HepG2 (cell line): Measurements from ENCODE around the gene CAPN12. TPM values are rescaled to one million over a fixed set of nuclear protein-coding genes. Genes with fewer than 3 reads are reported as not detected.
A peak's percentile ranks its signal among the peaks of the same experiment; 100 is the strongest.

Experiments
- FOSL1 ChIP-seq: sonication (generic); formaldehyde crosslinking; IDR thresholded peaks from 2 replicates; pipeline ENCODE4 v1.9.0; 2021; ENCODE audit warnings: missing genetic modification reagents, borderline replicate concordance
- GTF2F1 ChIP-seq: fragments of 150-350 bp; IDR thresholded peaks from 2 replicates; pipeline ENCODE4 v1.6.1; 2014; ENCODE audit warnings: low read length
- NBN ChIP-seq: fragments of 450-650 bp; conservative IDR thresholded peaks from 2 replicates; pipeline ENCODE4 v1.6.1; 2017
- NFE2L1 ChIP-seq: sonication (generic); formaldehyde crosslinking; IDR thresholded peaks from 2 replicates; pipeline ENCODE4 v1.4.0; 2020; ENCODE audit warnings: missing genetic modification reagents, mild to moderate bottlenecking, borderline replicate concordance
- SUZ12 ChIP-seq: fragments of 150-350 bp; IDR thresholded peaks from 2 replicates; pipeline ENCODE4 v1.6.1; 2014; ENCODE audit warnings: low read depth, low read length
- ZNF678 ChIP-seq: sonication (generic); formaldehyde crosslinking; IDR thresholded peaks from 2 replicates; pipeline ENCODE4 v1.4.0; 2020; ENCODE audit warnings: mild to moderate bottlenecking, missing genetic modification reagents
- ZNF746 ChIP-seq: sonication (generic); formaldehyde crosslinking; IDR thresholded peaks from 2 replicates; pipeline ENCODE4 v1.8.0; 2022; ENCODE audit warnings: mild to moderate bottlenecking, missing genetic modification reagents
- polyA plus RNA-seq, 8 experiments: library from polyadenylated mRNA; depleted of rRNA in 3 of 8; stranded (reverse) in 7 of 8; unstranded in 1 of 8; fragments of >200 nt; fragmentation: Illumina TruSeq in 4 of 8; extraction: Trizol in 4 of 8; gene quantifications; 2 replicates each; pipeline versions ENCODE4 v1.2.1 to v1.2.3, GENCODE V29; 2011 to 2016; ENCODE audit warnings: low read depth in 4 of 8, missing spikeins in 1 of 8, mixed read lengths in 1 of 8; ENCODE audit not compliant: insufficient read depth in 1 of 8
- total RNA-seq, 5 experiments: library from RNA; depleted of rRNA; stranded (reverse); fragments of >200 nt; fragmentation: Illumina TruSeq; extraction: Trizol; gene quantifications; 2 replicates each; pipeline ENCODE4 v1.2.3, GENCODE V29; 2016; ENCODE audit warnings: low read depth in 1 of 5
- TF ChIP-seq, protein P1 (sequence below): sonication (generic); formaldehyde crosslinking; IDR thresholded peaks from 2 replicates; pipeline ENCODE4 v1.4.0; 2020; ENCODE audit warnings: mild to moderate bottlenecking, missing genetic modification reagents
- TF ChIP-seq, protein P2 (sequence below): sonication (generic); formaldehyde crosslinking; IDR thresholded peaks from 2 replicates; pipeline ENCODE4 v1.4.0; 2020; ENCODE audit warnings: mild to moderate bottlenecking, missing genetic modification reagents
- TF ChIP-seq, protein P3 (sequence below), 2 experiments: sonication (generic) in 1 of 2; formaldehyde crosslinking in 1 of 2; IDR thresholded peaks; 2 replicates each; pipeline versions ENCODE4 v1.6.1 to v1.9.0; 2014 to 2022; ENCODE audit warnings: antibody characterized with exemption in 1 of 2, borderline replicate concordance in 1 of 2, inconsistent platforms in 1 of 2, low read depth in 1 of 2, missing genetic modification reagents in 1 of 2

Gene CAPN12
- total and polyA plus RNA-seq, 2 of the 13 experiments (the other 11 are each of a cell fraction or from before 2014, with no cell fraction given), result 1.6 to 13.6 TPM

DNA sequence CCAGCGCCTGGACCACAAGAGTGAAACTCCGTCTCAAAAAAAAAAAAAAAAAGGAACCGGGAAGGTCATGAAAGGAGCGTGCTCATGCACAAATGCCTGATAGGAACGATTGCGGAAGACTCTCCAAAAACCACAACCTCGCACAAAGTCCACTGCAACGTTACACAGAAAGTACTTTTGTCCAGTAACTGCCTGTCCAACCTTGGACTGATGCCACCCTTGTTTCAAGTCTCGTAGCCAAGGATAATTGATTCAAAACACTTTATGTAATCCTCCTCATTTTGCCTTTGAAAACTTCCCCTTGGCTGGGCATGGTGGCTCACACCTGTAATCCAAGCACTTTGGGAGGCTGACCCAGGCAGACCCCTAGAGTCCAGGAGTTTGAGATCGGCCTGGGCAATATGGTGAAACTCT, 15.3 kb upstream of the CAPN12 start (continued):
- TF ChIP-seq, protein P1, sequence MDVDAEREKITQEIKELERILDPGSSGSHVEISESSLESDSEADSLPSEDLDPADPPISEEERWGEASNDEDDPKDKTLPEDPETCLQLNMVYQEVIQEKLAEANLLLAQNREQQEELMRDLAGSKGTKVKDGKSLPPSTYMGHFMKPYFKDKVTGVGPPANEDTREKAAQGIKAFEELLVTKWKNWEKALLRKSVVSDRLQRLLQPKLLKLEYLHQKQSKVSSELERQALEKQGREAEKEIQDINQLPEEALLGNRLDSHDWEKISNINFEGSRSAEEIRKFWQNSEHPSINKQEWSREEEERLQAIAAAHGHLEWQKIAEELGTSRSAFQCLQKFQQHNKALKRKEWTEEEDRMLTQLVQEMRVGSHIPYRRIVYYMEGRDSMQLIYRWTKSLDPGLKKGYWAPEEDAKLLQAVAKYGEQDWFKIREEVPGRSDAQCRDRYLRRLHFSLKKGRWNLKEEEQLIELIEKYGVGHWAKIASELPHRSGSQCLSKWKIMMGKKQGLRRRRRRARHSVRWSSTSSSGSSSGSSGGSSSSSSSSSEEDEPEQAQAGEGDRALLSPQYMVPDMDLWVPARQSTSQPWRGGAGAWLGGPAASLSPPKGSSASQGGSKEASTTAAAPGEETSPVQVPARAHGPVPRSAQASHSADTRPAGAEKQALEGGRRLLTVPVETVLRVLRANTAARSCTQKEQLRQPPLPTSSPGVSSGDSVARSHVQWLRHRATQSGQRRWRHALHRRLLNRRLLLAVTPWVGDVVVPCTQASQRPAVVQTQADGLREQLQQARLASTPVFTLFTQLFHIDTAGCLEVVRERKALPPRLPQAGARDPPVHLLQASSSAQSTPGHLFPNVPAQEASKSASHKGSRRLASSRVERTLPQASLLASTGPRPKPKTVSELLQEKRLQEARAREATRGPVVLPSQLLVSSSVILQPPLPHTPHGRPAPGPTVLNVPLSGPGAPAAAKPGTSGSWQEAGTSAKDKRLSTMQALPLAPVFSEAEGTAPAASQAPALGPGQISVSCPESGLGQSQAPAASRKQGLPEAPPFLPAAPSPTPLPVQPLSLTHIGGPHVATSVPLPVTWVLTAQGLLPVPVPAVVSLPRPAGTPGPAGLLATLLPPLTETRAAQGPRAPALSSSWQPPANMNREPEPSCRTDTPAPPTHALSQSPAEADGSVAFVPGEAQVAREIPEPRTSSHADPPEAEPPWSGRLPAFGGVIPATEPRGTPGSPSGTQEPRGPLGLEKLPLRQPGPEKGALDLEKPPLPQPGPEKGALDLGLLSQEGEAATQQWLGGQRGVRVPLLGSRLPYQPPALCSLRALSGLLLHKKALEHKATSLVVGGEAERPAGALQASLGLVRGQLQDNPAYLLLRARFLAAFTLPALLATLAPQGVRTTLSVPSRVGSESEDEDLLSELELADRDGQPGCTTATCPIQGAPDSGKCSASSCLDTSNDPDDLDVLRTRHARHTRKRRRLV (CRISPR knock-in tag), result no peak
- TF ChIP-seq ZNF746 (CRISPR knock-in tag), result 0 out of 2 replicates have a peak, but pooled peaks have one; percentile 26
- TF ChIP-seq NFE2L1 (CRISPR knock-in tag), result no peak
- no peak for TF ChIP-seq GTF2F1
- no peak; the same call in 1 of the 2 replicates for TF ChIP-seq FOSL1
- TF ChIP-seq, protein P2, sequence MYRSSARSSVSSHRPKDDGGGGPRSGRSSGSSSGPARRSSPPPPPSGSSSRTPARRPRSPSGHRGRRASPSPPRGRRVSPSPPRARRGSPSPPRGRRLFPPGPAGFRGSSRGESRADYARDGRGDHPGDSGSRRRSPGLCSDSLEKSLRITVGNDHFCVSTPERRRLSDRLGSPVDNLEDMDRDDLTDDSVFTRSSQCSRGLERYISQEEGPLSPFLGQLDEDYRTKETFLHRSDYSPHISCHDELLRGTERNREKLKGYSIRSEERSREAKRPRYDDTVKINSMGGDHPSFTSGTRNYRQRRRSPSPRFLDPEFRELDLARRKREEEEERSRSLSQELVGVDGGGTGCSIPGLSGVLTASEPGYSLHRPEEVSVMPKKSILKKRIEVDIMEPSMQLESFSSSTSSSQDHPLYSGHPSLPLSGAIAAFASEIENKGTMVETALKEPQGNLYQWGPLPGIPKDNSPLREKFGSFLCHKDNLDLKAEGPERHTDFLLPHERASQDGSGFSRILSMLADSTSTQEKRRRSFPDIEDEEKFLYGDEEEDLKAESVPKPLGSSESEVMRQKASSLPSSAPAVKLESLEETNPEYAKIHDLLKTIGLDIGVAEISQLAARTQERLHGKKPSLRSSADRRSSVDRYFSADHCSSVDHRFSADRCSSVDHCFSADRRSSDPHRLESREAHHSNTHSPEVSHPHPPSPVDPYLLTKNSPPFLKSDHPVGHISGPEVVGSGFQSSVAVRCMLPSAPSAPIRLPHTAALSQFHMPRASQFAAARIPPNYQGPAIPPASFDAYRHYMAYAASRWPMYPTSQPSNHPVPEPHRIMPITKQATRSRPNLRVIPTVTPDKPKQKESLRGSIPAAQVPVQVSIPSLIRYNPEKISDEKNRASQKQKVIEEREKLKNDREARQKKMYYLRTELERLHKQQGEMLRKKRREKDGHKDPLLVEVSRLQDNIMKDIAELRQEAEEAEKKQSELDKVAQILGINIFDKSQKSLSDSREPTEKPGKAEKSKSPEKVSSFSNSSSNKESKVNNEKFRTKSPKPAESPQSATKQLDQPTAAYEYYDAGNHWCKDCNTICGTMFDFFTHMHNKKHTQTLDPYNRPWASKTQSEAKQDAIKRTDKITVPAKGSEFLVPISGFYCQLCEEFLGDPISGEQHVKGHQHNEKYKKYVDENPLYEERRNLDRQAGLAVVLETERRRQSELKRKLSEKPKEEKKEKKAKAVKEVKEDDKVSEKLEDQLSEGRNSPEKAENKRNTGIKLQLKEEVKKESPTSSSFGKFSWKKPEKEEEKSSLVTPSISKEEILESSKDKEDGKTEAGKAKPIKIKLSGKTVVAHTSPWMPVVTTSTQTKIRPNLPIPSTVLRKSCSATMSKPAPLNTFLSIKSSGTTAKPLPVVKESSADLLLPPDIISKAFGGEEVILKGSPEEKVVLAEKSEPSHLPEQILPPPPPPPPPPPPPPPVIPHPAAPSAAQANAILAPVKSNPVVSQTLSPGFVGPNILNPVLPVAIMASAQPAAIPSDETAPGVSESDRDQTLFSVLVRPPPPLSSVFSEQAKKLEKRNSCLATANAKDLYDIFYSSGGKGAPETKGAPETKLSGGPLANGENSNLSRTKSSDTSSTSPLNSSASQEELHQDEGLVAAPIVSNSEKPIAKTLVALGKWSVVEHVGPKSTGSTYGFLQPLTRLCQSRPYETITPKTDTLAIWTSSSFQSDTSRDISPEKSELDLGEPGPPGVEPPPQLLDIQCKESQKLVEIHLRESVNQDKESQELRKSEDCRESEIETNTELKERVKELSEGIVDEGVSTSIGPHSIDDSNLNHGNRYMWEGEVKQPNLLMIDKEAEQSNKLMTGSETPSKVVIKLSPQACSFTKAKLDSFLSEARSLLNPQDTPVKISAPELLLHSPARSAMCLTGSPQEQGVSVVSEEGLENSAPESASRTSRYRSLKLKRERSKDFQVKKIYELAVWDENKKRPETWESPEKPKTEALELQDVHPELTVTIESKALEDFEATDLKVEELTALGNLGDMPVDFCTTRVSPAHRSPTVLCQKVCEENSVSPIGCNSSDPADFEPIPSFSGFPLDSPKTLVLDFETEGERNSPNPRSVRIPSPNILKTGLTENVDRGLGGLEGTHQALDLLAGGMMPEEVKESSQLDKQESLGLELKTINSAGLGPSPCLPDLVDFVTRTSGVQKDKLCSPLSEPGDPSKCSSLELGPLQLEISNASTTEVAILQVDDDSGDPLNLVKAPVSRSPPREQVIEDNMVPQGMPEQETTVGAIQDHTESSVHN (CRISPR knock-in tag), result 0 out of 2 replicates have a peak, but pooled peaks have one; percentile 53
- TF ChIP-seq, protein P3, sequence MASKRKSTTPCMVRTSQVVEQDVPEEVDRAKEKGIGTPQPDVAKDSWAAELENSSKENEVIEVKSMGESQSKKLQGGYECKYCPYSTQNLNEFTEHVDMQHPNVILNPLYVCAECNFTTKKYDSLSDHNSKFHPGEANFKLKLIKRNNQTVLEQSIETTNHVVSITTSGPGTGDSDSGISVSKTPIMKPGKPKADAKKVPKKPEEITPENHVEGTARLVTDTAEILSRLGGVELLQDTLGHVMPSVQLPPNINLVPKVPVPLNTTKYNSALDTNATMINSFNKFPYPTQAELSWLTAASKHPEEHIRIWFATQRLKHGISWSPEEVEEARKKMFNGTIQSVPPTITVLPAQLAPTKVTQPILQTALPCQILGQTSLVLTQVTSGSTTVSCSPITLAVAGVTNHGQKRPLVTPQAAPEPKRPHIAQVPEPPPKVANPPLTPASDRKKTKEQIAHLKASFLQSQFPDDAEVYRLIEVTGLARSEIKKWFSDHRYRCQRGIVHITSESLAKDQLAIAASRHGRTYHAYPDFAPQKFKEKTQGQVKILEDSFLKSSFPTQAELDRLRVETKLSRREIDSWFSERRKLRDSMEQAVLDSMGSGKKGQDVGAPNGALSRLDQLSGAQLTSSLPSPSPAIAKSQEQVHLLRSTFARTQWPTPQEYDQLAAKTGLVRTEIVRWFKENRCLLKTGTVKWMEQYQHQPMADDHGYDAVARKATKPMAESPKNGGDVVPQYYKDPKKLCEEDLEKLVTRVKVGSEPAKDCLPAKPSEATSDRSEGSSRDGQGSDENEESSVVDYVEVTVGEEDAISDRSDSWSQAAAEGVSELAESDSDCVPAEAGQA (IDR thresholded peaks at IDR 0.05; ENCODE audit: low read depth), result no peak
- TF ChIP-seq, protein P3 (CRISPR knock-in tag; IDR thresholded peaks at IDR 0.05; ENCODE audit: borderline replicate concordance), result no peak
- TF ChIP-seq NBN, result no peak
- TF ChIP-seq SUZ12, result no peak
- TF ChIP-seq ZNF678 (CRISPR knock-in tag), result no peak
